ENCODE measurements around the gene GSG1.

Gene GSG1

GRCh38 chr12:13103391-13104033, at the start of gene GSG1:
GSG1 (minus strand) TSS chr12:13103667; CDS start chr12:13103512, 155 bp downstream.
- in situ Hi-C loops (cut with MboI; ENCODE audit: low sequenced_read_pairs) = no loop called here

GRCh38 chr12:13153180-13153579, 49.7 kb upstream of the GSG1 start:
- in situ Hi-C loops (cut with MboI; ENCODE audit: low sequenced_read_pairs) = no loop called here

- in situ Hi-C loops (cut with MboI; ENCODE audit: low sequenced_read_pairs) = no loop called here
Measured at GRCh38 chr12:13152756-13153155, 49.3 kb upstream of the GSG1 start.

GRCh38 chr12:13152281-13152680, 48.8 kb upstream of the GSG1 start:
- in situ Hi-C loops (cut with MboI; ENCODE audit: low sequenced_read_pairs) = no loop called here

GRCh38 chr12:13149411-13149810, 45.9 kb upstream of the GSG1 start:
- in situ Hi-C loops (cut with MboI; ENCODE audit: low sequenced_read_pairs) = no loop called here

GRCh38 chr12:13148485-13148847, 45.0 kb upstream of the GSG1 start:
- in situ Hi-C loops (cut with MboI; ENCODE audit: low sequenced_read_pairs) = no loop called here

- in situ Hi-C loops (cut with MboI; ENCODE audit: low sequenced_read_pairs) = no loop called here
Measured at GRCh38 chr12:13147688-13148484, 44.4 kb upstream of the GSG1 start.

GRCh38 chr12:13146336-13146938, 43.0 kb upstream of the GSG1 start:
- in situ Hi-C loops (cut with MboI; ENCODE audit: low sequenced_read_pairs) = no loop called here

- in situ Hi-C loops (cut with MboI; ENCODE audit: low sequenced_read_pairs) = no loop called here
Measured at GRCh38 chr12:13144266-13144828, 40.9 kb upstream of the GSG1 start.

GRCh38 chr12:13142747-13143146, 39.3 kb upstream of the GSG1 start:
- in situ Hi-C loops (cut with MboI; ENCODE audit: low sequenced_read_pairs) = no loop called here

GRCh38 chr12:13141686-13142085, 38.2 kb upstream of the GSG1 start:
- in situ Hi-C loops (cut with MboI; ENCODE audit: low sequenced_read_pairs) = no loop called here

GRCh38 chr12:13135371-13136178, 32.1 kb upstream of the GSG1 start:
- in situ Hi-C loops (cut with MboI; ENCODE audit: low sequenced_read_pairs) = no loop called here

GRCh38 chr12:13133886-13134285, 30.4 kb upstream of the GSG1 start:
- in situ Hi-C loops (cut with MboI; ENCODE audit: low sequenced_read_pairs) = no loop called here

- in situ Hi-C loops (cut with MboI; ENCODE audit: low sequenced_read_pairs) = no loop called here
Measured at GRCh38 chr12:13130981-13131380, 27.5 kb upstream of the GSG1 start.

GRCh38 chr12:13128291-13128965, 25.0 kb upstream of the GSG1 start:
- in situ Hi-C loops (cut with MboI; ENCODE audit: low sequenced_read_pairs) = no loop called here

GRCh38 chr12:13127444-13127843, 24.0 kb upstream of the GSG1 start:
- in situ Hi-C loops (cut with MboI; ENCODE audit: low sequenced_read_pairs) = no loop called here

- in situ Hi-C loops (cut with MboI; ENCODE audit: low sequenced_read_pairs) = no loop called here
Measured at GRCh38 chr12:13126494-13126893, 23.0 kb upstream of the GSG1 start.

GRCh38 chr12:13125996-13126395, 22.5 kb upstream of the GSG1 start:
- in situ Hi-C loops (cut with MboI; ENCODE audit: low sequenced_read_pairs) = no loop called here

- in situ Hi-C loops (cut with MboI; ENCODE audit: low sequenced_read_pairs) = no loop called here
Measured at GRCh38 chr12:13124656-13125505, 21.4 kb upstream of the GSG1 start.

All from HL-60/S4 treated with phorbol 12-myristate 13-acetate at 8.2 ng/mL for 4 days and 3 days (cell line).